IPS-NIHi7 (cell line): Measurements from ENCODE around the gene MAN2C1.
A peak's percentile ranks its signal among the peaks of the same experiment; 100 is the strongest.
"Not testable (repeated sequence)": the region's sequence is repeated elsewhere in the genome, so short reads cannot be mapped to it uniquely, and the experiment has no call there.

ENCODE experiments used
- DNase-seq: peaks from one replicate; pipeline ENCODE4 v3.0.0; 2012; ENCODE audit warnings: mixed read lengths; ENCODE audit errors: extremely low spot score

Gene MAN2C1

GRCh38 chr15:75361361-75361988, 6.9 kb downstream of the MAN2C1 start:
- DNase-seq = no peak

GRCh38 chr15:75360856-75361255, 7.6 kb downstream of the MAN2C1 start:
- no peak for DNase-seq

GRCh38 chr15:75360391-75360790, 8.0 kb downstream of the MAN2C1 start:
- no peak for DNase-seq

GRCh38 chr15:75359537-75360250, 8.7 kb downstream of the MAN2C1 start:
- DNase-seq = no peak

GRCh38 chr15:75358771-75359536, 9.5 kb downstream of the MAN2C1 start:
- DNase-seq = no peak

- no peak for DNase-seq
These were observed 10.3 kb downstream of the MAN2C1 start for GRCh38 chr15:75357976-75358673.

GRCh38 chr15:75356517-75356916, 11.9 kb downstream of the MAN2C1 start:
- DNase-seq = no peak

GRCh38 chr15:75356006-75356405, 12.4 kb downstream of the MAN2C1 start:
- no peak for DNase-seq

- DNase-seq = no peak
These were observed 13.0 kb downstream of the MAN2C1 start for GRCh38 chr15:75355369-75355768.

- DNase-seq = no peak
These were observed 14.0 kb downstream of the MAN2C1 start for GRCh38 chr15:75354454-75354853.

GRCh38 chr15:75353604-75354003, 14.8 kb downstream of the MAN2C1 start:
- no peak for DNase-seq

GRCh38 chr15:75352186-75353080, 16.0 kb downstream of the MAN2C1 start:
- DNase-seq = no peak

GRCh38 chr15:75350601-75351361, 17.6 kb downstream of the MAN2C1 start:
- no peak for DNase-seq

- no peak for DNase-seq
These were observed 18.4 kb downstream of the MAN2C1 start for GRCh38 chr15:75349851-75350588.

GRCh38 chr15:75349351-75349669, 19.1 kb downstream of the MAN2C1 start:
- not testable (repeated sequence) for DNase-seq

GRCh38 chr15:75348562-75349350, 19.7 kb downstream of the MAN2C1 start:
- DNase-seq = peak; percentile 45

GRCh38 chr15:75348034-75348561, 20.3 kb downstream of the MAN2C1 start:
- DNase-seq = peak; percentile 40

- peak; percentile 65 for DNase-seq
These were observed 21.0 kb downstream of the MAN2C1 start for GRCh38 chr15:75347222-75348033.
